ENCODE measurements around the gene XPR1.

Gene XPR1

GRCh38 chr1:180937624-180938225 is 305.9 kb downstream of the XPR1 start:
- DNase-seq: no peak

- no peak for DNase-seq
These were observed 307.4 kb downstream of the XPR1 start for GRCh38 chr1:180939073-180939710.

GRCh38 chr1:180939711-180940103 is 307.9 kb downstream of the XPR1 start:
- DNase-seq: no peak
